A549 (cell line): ENCODE measurements around the gene TNRC18. TPM values are rescaled to one million over a fixed set of nuclear protein-coding genes. Genes with fewer than 3 reads are reported as not detected.

Experiments
- ATAC-seq, 2 experiments: fragments of 200-7000 bp in 1 of 2; fragments of >200 bp in 1 of 2; cut with Nextera tagmentation in 1 of 2; cut with Tn5 transposase in 1 of 2; 3 replicates each; pipeline versions ENCODE4 v1.8.0 to v1.9.1; 2018 to 2020; ENCODE audit warnings: mild to moderate bottlenecking in 1 of 2, moderate library complexity in 1 of 2
- CTCF ChIA-PET: fragments of 300-600 bp; sonication (Branson Sonifier 250); formaldehyde crosslinking; extraction: SDS; loops from one replicate; lab custom pipeline; 2021; ENCODE audit warnings: antibody characterized with exemption, inconsistent platforms; lab: Yijun Ruan, JAX
- POLR2A ChIA-PET: fragments of 350-600 bp; formaldehyde crosslinking; extraction: SDS; loops from one replicate; lab custom pipeline; 2021; ENCODE audit warnings: antibody characterized with exemption, inconsistent platforms; lab: Yijun Ruan, JAX
- DNase-seq, 2 experiments: peaks; one replicate each; pipeline versions ENCODE4 v3.0.0 to v3.0.0-alpha.2; 2011 to 2016; ENCODE audit warnings: low read depth in 1 of 2, low spot score in 1 of 2
- FAIRE-seq: peaks from 2 replicates; lab custom pipeline; 2011; peaks lifted over from hg19 to GRCh38; lab: Jason Lieb, UNC
- H3K27ac ChIP-seq, 2 experiments: fragments of >200 bp; sonication (Bioruptor Twin); formaldehyde crosslinking; 3 replicates each; pipeline ENCODE4 v1.5.1; 2016 to 2017
- H3K4me1 ChIP-seq: fragments of >200 bp; sonication (Bioruptor Twin); formaldehyde crosslinking; 3 replicates; pipeline ENCODE4 v1.6.1; 2016
- H3K4me2 ChIP-seq: fragments of >200 bp; sonication (Bioruptor Twin); formaldehyde crosslinking; 3 replicates; pipeline ENCODE4 v1.6.1; 2016
- H3K4me3 ChIP-seq: fragments of >200 bp; sonication (Bioruptor Twin); formaldehyde crosslinking; 3 replicates; pipeline ENCODE4 v1.5.1; 2016
- H3K9me3 ChIP-seq: fragments of >200 bp; sonication (Bioruptor Twin); formaldehyde crosslinking; 3 replicates; pipeline ENCODE4 v1.6.1; 2016
- BHLHE40 ChIP-seq: IDR thresholded peaks from 2 replicates; pipeline ENCODE4 v1.6.1; 2012; ENCODE audit warnings: low read depth, low read length, inconsistent platforms
- CBX8 ChIP-seq: fragments of 200-600 bp; sonication (generic); IDR thresholded peaks from 2 replicates; pipeline ENCODE4 v1.6.1; 2016
- CEBPB ChIP-seq, 2 experiments: fragments of >200 bp in 1 of 2; sonication (Bioruptor Twin) in 1 of 2; formaldehyde crosslinking in 1 of 2; IDR thresholded peaks; 2 replicates each; pipeline ENCODE4 v1.6.1; 2012 to 2016
- CHD4 ChIP-seq: fragments of 200-600 bp; sonication (generic); IDR thresholded peaks from 2 replicates; pipeline ENCODE4 v1.6.1; 2016; ENCODE audit warnings: antibody characterized with exemption, mild to moderate bottlenecking, borderline replicate concordance
- EP300 ChIP-seq, 2 experiments: fragments of >200 bp; sonication (Bioruptor Twin); formaldehyde crosslinking; IDR thresholded peaks; 2 replicates in 1 of 2; 3 replicates in 1 of 2; pipeline ENCODE4 v1.6.1; 2016 to 2017
- FOSL2 ChIP-seq, 2 experiments: fragments of 450-650 bp in 1 of 2; fragments of >200 bp in 1 of 2; sonication (Bioruptor Twin) in 1 of 2; formaldehyde crosslinking; IDR thresholded peaks; 2 replicates each; pipeline versions ENCODE4 v1.5.0 to v1.6.1; 2016 to 2020; ENCODE audit warnings: mild to moderate bottlenecking in 1 of 2, moderate library complexity in 1 of 2
- HDAC2 ChIP-seq: fragments of 200-600 bp; sonication (generic); IDR thresholded peaks from 2 replicates; pipeline ENCODE4 v1.6.1; 2016
- HEYL ChIP-seq: fragments of 250-450 bp; sonication (Bioruptor Pico); IDR thresholded peaks from 2 replicates; pipeline ENCODE4 v1.8.0; 2021; ENCODE audit warnings: mild to moderate bottlenecking, moderate library complexity
- HOXB5 ChIP-seq: fragments of 250-450 bp; sonication (Bioruptor Pico); IDR thresholded peaks from 2 replicates; pipeline ENCODE4 v1.5.0; 2020; ENCODE audit warnings: mild to moderate bottlenecking, moderate library complexity
- MAFK ChIP-seq: fragments of 450-650 bp; IDR thresholded peaks from 2 replicates; pipeline ENCODE4 v1.6.1; 2014; ENCODE audit not compliant: partially characterized antibody
- NR3C1 ChIP-seq: fragments of >200 bp; sonication (Bioruptor Twin); formaldehyde crosslinking; IDR thresholded peaks from 3 replicates; pipeline ENCODE4 v1.6.1; 2017
- RAD21 ChIP-seq, 2 experiments: fragments of >200 bp in 1 of 2; sonication (Bioruptor Twin) in 1 of 2; formaldehyde crosslinking in 1 of 2; IDR thresholded peaks in 1 of 2; conservative IDR thresholded peaks in 1 of 2; 2 replicates in 1 of 2; 3 replicates in 1 of 2; pipeline ENCODE4 v1.6.1; 2012 to 2018; ENCODE audit warnings: inconsistent platforms in 1 of 2
- REST ChIP-seq: fragments of 200-600 bp; sonication (generic); IDR thresholded peaks from 2 replicates; pipeline ENCODE4 v1.6.1; 2016; ENCODE audit warnings: antibody characterized with exemption, mild to moderate bottlenecking, moderate library complexity
- RNF2 ChIP-seq: fragments of 200-600 bp; sonication (generic); IDR thresholded peaks from 2 replicates; pipeline ENCODE4 v1.6.1; 2016; ENCODE audit warnings: low read depth, mild to moderate bottlenecking, antibody characterized with exemption, moderate library complexity, borderline replicate concordance
- SREBF2 ChIP-seq: fragments of 450-650 bp; IDR thresholded peaks from 2 replicates; pipeline ENCODE4 v1.6.1; 2014; ENCODE audit warnings: mild to moderate bottlenecking, moderate library complexity
- TFCP2L1 ChIP-seq: fragments of 250-450 bp; sonication (Bioruptor Pico); IDR thresholded peaks from 2 replicates; pipeline ENCODE4 v1.5.0; 2021; ENCODE audit warnings: mild to moderate bottlenecking
- TP53 ChIP-seq: fragments of 250-450 bp; sonication (Bioruptor Pico); IDR thresholded peaks from 2 replicates; pipeline ENCODE4 v1.5.0; 2021; ENCODE audit warnings: mild to moderate bottlenecking, moderate library complexity
- ZFP36 ChIP-seq: fragments of 450-650 bp; IDR thresholded peaks from 2 replicates; pipeline ENCODE4 v1.6.1; 2014; ENCODE audit warnings: borderline replicate concordance; ENCODE audit not compliant: partially characterized antibody
- ZSCAN20 ChIP-seq: fragments of 250-450 bp; sonication (Bioruptor Pico); IDR thresholded peaks from 2 replicates; pipeline ENCODE4 v1.8.0; 2022; ENCODE audit warnings: mild to moderate bottlenecking, moderate library complexity
- WGBS: methylation state at CpG from one replicate; pipeline ENCODE4 v1.1.6; 2017; ENCODE audit errors: missing lambda C conversion rate; 5-methylcytosine and 5-hydroxymethylcytosine counted together
- polyA plus RNA-seq, 4 experiments: library from polyadenylated mRNA; depleted of rRNA in 3 of 4; stranded (reverse); fragments of >200 nt; fragmentation: RNase III in 1 of 4; extraction: RNeasy Plus Mini Kit Qiagen cat#74134 plus additional on column Dnase treatment in 1 of 4; gene quantifications; 2 replicates in 3 of 4; 3 replicates in 1 of 4; pipeline ENCODE4 v1.2.3, GENCODE V29; 2011 to 2017

The TNRC18 gene
- polyA plus RNA-seq, 2 of the 4 experiments (the other 2 are of a cell fraction): 15.5 to 39.9 TPM

GRCh38 chr7:5300366-5300765 is 123.3 kb downstream of the TNRC18 start:
- H3K9me3 ChIP-seq: no peaks in the 10 kb centered on the region
- DNase-seq (no peak), FAIRE-seq (no peak), ATAC-seq (no peak)
- 92% methylated on average over 17 of the region's 24 CpGs for WGBS
- no peak overlapping the region for H3K4me2 ChIP-seq
- no peak overlapping the region for H3K27ac ChIP-seq
- TF ChIP-seq HDAC2: no peak
- TF ChIP-seq RNF2: no peak
- no peak for TF ChIP-seq EP300 (IDR thresholded peaks at IDR 0.05)
- no peak for TF ChIP-seq MAFK
- TF ChIP-seq ZSCAN20 (CRISPR knock-in tag): no peak
- no peak for TF ChIP-seq HOXB5 (CRISPR knock-in tag)
- no peak for TF ChIP-seq REST
- no peak for TF ChIP-seq NR3C1
- no peak for TF ChIP-seq BHLHE40
- no peak for TF ChIP-seq CBX8
- no peak for TF ChIP-seq CEBPB (IDR thresholded peaks at IDR 0.05)
- no peak for TF ChIP-seq ZFP36
- TF ChIP-seq TFCP2L1: no peak
- no peak for TF ChIP-seq FOSL2 (IDR thresholded peaks at IDR 0.05)
- TF ChIP-seq FOSL2 (CRISPR knock-in tag; IDR thresholded peaks at IDR 0.05): no peak
- ChIA-PET POLR2A (no interaction called here), CTCF (no interaction called here)
- no peak overlapping the region for H3K4me3 ChIP-seq
- H3K4me1 ChIP-seq: no peaks in the 10 kb centered on the region

- FAIRE-seq: no peak
- TF ChIP-seq HEYL (CRISPR knock-in tag): no peak
- TF ChIP-seq SREBF2: no peak
- no peak for TF ChIP-seq TP53 (CRISPR knock-in tag)
- Histone ChIP-seq H3K9me3 (no peaks in the 10 kb centered on the region), H3K4me3 (no peak overlapping the region), H3K27ac (no peak overlapping the region), H3K4me2 (no peak overlapping the region), H3K4me1 (no peaks in the 10 kb centered on the region)
- DNase-seq: no peak
- 98% methylated on average over 27 of the region's 48 CpGs for WGBS
- ATAC-seq: peak; percentile 6 to 38; a peak in 3 of 6 replicates
- POLR2A ChIA-PET: no interaction called here
- CTCF ChIA-PET: no interaction called here
Observed at GRCh38 chr7:5296611-5297226, 126.9 kb downstream of the TNRC18 start.

GRCh38 chr7:5296015-5296610 is 127.5 kb downstream of the TNRC18 start:
- DNase-seq (no peak), FAIRE-seq (no peak), ATAC-seq (no peak)
- H3K4me1 ChIP-seq: no peaks in the 10 kb centered on the region
- no peak overlapping the region for H3K27ac ChIP-seq
- CTCF ChIA-PET: no interaction called here
- no peak overlapping the region for H3K4me2 ChIP-seq
- POLR2A ChIA-PET: no interaction called here
- H3K9me3 ChIP-seq: no peaks in the 10 kb centered on the region
- WGBS: 93% methylated on average over 17 of the region's 29 CpGs
- TF ChIP-seq RAD21 (conservative IDR thresholded peaks at IDR 0.05 in 1 of 2, IDR thresholded peaks at IDR 0.05 in 1 of 2) (no peak), CHD4 (no peak), ZSCAN20 (CRISPR knock-in tag) (no peak)
- no peak overlapping the region for H3K4me3 ChIP-seq
